Measurements from ENCODE around the gene GATA3.
"Not testable (repeated sequence)": the region's sequence is repeated elsewhere in the genome, so short reads cannot be mapped to it uniquely, and the experiment has no call there.

Gene GATA3

DNA sequence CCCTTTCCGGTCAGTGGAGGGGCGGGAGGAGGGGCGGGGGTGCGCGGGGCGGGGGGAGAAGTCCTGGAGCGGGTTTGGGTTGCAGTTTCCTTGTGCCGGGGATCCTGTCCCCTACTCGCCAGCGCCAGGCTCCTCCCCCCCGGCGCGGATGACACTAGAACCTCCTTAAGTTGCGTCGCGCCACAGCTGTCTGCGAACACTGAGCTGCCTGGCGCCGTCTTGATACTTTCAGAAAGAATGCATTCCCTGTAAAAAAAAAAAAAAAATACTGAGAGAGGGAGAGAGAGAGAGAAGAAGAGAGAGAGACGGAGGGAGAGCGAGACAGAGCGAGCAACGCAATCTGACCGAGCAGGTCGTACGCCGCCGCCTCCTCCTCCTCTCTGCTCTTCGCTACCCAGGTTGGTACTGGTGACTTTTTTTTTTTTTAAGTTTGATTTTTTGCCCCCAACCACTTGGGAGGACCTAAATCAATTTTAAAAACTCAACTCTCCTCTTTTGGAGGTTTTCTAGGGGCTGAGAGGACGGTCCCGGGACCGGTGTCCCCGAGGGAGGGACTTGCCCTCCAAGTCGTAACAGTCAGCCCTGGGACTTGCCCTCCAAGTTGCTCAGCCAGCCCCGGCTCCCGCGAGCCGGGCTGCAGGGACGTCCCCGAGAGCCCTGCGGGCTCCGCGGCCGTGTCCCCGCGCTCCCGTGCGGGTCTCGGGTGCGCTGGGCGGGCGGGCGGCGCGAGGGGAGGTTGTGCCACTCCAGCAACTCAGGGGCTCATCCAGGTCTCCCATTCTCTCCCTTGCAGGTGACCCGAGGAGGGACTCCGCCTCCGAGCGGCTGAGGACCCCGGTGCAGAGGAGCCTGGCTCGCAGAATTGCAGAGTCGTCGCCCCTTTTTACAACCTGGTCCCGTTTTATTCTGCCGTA, at the start of gene GATA3:
TSS of gene GATA3 (plus strand) at position 195 of the 914 bp plus-strand sequence. CDS start 968 bp downstream, outside the sequence.
- DNase-seq, result no peak

DNA sequence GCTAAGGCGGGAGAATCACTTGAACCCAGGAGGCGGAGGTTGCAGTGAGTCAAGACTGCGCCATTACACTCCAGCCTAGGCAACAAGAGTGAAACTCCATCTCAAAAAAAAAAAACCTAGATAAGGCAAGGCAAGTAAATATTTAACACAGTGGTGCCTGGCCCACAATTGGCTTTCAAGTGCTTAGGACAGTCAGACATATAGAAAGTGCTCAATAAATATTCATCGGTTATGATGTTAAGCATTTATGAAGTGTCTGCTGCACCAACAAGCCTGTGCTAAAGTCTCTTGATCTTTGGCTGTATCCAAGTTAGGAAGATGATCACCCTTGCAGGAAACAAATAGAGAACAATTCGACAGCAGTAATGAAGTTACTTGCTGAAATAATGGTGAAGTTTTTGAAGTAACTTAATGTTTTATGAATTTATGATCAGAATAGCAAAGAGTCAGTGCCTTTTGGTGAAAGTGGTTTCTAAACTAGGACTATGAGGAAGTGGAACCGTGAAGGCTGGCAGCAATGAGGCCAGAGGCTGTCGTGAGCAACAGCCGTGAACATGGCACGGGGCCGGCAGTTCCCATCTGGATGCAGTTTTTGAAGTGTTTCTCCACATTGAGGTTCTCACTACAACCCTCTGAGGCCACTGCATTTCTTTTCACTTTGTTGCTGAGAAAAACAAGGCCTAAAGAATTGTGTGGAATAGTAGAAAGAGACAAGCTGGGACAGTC, 48.1 kb upstream of the GATA3 start:
- DNase-seq, result no peak

GRCh38 chr10:8009031-8009430, 45.5 kb upstream of the GATA3 start:
- no peak for DNase-seq

DNA sequence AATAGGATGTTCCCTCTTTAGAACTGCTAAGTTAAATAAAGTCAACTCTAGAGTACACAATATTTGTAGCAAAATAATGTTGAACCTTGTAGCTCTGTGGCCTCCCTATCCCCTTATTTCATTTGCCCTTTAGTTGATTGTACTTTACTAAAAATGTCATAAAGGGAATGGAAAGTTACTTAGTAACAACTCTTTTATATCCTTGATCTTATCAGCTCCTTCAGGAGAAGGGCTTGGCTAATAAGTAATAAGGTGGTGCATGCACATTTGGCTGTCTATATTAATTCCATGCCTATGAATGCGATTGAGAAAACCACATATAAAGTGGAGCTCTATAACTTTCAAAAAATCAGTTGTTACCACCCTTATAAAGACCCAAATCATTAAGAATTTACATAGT, 41.5 kb upstream of the GATA3 start:
- no peak for DNase-seq

GRCh38 chr10:8013619-8014018, 40.9 kb upstream of the GATA3 start:
- DNase-seq, result no peak

- no peak for DNase-seq
Measured at GRCh38 chr10:8014649-8015048, 39.8 kb upstream of the GATA3 start.

DNA sequence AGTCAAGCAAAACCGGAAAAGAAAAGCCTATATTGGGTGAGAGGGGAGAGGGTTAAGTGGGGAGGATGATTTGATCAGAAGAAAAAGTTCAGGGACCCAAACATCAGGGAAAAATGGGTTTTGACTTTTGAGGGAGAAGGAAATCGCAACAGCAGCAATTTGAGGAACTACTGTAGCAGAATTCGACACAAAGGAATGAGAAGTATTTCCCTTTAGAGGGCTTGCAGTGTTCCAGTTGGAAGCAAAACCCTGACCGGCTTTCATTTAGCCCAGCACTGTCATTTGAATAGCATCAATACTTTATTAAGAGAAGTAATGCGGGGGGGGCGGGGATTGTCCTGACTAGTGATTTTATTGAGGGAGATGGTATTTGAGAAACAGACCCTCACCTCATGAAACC, 37.2 kb upstream of the GATA3 start:
- no peak for DNase-seq

- DNase-seq, result no peak
Measured at GRCh38 chr10:8023321-8023720, 31.2 kb upstream of the GATA3 start.

- DNase-seq, result no peak
Measured at GRCh38 chr10:8023851-8024250, 30.6 kb upstream of the GATA3 start.

GRCh38 chr10:8026349-8027259, 27.9 kb upstream of the GATA3 start:
- no peak for DNase-seq

GRCh38 chr10:8031211-8031610, 23.3 kb upstream of the GATA3 start:
- DNase-seq, result not testable (repeated sequence)

- DNase-seq, result no peak
Measured at GRCh38 chr10:8032558-8032957, 21.9 kb upstream of the GATA3 start.

DNA sequence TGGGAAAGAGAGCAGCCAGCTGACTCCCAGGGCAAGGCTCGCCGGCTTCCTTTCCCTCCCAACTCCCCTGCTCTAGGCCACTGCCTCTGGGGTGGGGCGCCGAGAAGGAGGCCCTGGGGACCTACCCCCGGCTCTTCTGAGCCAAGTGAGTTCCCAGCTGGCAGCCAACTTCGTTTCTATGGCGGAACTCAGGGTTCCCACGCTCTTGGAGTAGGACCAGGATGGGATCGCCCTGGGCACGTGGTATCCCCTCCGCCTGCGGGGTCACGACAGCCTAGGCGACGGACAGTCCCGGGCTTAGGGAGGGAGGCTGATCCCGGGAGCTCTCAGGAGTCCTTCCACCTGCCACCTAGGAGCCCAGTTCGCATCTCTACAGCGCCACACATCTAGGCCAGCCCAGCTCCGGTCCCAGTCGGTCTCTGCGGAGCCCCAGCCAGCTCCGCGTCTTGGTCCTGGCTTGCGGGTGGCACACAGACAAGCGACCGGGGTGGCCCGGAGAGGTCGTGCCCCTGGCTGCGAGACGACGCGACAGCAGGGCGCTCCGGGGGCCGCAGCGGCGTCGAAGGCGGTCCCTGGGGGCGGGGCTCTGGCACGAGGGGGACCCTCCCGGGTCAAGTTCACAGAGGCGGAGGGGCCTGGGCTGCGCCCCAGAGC, 20.5 kb upstream of the GATA3 start:
- no peak for DNase-seq

DNA sequence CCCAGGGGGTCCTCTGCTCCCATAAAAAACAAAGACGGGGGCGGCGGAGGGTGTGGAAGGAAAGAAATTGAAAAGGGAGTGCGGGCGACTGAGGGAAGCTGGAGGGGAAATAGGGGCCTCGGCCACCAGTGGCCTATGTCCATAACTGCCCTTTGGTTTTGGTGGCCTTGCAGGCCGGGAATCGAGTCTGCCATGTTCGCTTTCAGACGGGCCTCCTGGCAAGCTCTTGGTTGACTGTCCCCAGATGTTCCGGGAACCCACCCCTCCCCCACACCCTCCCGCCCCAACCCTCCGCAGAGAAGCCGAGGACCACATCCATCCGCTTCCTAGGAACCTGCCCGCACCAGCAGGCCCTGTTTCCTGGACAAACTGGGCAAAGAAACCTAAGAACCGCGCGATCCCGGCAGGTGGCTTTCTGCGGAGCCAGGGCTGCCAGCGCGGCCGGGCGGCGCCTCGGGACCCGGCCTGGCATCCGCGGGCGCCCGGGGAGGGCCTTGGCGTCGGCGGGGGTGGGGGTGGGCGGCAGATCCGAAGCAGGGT, 20.0 kb upstream of the GATA3 start:
- no peak for DNase-seq

- DNase-seq, result peak; percentile 1
Measured at GRCh38 chr10:8035006-8035640, 19.4 kb upstream of the GATA3 start.

DNA sequence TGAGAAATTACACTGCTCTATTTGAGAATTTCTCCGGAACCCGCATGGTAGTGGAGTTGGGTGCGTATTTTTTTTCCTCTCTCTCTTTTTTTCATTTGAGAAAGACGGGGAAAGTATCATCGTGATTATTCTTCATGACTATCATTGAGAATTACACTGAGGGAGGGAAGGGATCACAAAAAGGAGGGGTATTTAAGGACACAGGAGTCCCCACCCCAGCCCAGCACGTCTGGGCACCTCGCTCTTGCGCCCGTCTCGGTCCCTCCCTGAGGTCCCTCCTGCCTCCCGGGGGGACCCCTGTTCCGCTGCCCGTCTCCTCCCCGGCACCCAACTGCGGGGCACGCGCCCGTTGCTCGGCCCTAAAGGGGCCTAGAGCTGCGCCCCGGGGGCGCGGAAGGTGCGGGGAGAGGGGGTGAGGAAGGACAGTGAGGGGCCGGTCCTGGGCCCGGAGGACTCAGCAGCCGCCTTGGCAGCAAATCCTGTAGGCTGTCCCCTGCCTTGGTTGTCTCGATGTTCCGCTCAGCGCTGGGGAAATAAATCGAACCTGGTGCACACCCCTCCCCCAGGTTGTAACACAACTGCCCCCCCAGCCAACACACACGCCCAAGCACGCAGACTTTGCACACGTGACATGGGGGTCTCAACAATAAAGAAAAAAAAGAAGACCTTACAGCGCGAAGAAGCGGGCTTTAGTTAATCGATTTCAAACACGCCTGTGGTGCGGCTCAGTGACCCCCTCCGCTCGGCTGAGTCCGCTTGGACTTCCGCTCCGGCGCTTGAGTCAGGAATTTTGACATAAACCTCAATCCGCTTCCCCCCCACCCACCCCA, 18.6 kb upstream of the GATA3 start:
- no peak for DNase-seq

DNA sequence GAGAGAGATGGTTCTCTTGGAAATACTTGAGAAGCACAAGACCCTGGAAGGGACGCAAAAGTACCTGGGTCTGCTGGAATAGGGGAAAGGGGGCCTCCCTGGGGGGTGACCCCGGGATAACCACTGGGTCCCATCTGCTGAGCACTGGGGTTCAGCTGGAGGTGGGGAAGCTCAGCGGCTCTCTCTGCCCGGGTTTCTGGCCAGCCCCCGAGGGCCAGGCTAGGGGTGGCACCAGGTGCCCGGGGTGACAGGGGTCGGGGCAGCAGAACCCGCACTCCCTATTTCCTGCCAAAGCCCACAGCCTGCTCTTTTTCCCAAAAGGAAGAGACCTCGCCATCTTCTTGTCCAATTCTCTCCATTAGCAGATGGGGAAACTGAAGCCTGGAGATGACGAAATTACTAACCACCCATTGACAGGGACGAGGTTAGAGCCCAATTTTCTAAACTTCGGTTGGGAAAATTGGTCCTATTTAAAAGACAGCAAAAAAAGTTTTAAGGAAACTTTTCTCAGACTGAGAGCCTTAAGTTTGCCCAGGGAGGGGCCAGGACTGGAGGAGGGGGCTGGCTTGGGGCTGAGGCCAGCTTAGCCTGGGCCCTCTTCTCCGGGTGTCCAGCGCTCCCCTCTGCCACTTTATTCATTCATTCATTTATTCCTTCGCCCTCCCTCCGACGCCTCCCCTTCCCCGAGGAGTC, 17.8 kb upstream of the GATA3 start:
- no peak for DNase-seq

DNA sequence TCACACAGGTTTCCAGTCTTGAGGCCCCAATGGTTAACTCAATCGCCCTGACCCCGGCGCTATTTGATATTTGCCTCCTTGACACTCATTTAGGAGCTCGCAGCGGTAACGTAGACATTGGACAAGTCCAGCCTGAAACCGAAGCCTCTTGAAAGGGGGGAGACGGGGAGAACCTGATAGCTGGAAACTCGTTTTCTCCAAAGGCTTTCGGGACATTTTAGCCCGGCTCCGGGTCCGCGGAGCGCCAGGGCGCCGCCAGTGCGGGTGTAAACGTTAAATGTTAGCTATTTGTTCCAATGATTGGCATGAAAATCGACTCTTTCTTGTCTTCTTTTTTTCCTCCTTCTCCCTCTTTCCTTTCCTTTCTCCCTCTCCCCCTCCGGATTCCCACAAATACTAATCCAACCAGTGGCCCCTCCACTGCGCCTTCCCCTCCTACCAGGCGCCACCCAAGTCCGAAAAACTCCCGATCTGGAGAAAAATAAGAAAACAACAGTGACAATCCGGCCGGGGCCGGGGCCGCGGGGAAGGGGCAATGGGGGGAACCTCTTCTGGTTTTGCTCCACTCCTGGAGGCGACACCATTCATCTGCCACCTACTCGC, 17.2 kb upstream of the GATA3 start:
- DNase-seq, result no peak
